ENCODE measurements around the gene TTC9B.

Gene TTC9B
- 0 to 0.12 (median 0.04) reads per million in 4 donors for total RNA-seq

- peak in 3 of 5 donors; percentile 17 to 43 (median 27) for DNase-seq
Measured at GRCh38 chr19:40217934-40218890, at the start of gene TTC9B. Gene TTC9B, minus strand, starts transcription at chr19:40218384. Its CDS starts 3 bp downstream, at chr19:40218381.

- DNase-seq, result no peak
Measured at GRCh38 chr19:40267601-40267997, 49.4 kb upstream of the TTC9B start.

- DNase-seq, result no peak
Measured at GRCh38 chr19:40266912-40267600, 48.9 kb upstream of the TTC9B start.

- DNase-seq, result no peak
Measured at GRCh38 chr19:40266119-40266518, 47.9 kb upstream of the TTC9B start.

- DNase-seq, result no peak
Measured at GRCh38 chr19:40265763-40266099, 47.5 kb upstream of the TTC9B start.

- DNase-seq, result no peak
Measured at GRCh38 chr19:40265055-40265762, 47.0 kb upstream of the TTC9B start.

GRCh38 chr19:40264314-40265054 is 46.3 kb upstream of the TTC9B start:
- no peak for DNase-seq

GRCh38 chr19:40263440-40264313 is 45.5 kb upstream of the TTC9B start:
- DNase-seq, result no peak

GRCh38 chr19:40262422-40262821 is 44.2 kb upstream of the TTC9B start:
- DNase-seq, result no peak

- DNase-seq, result no peak
Measured at GRCh38 chr19:40261631-40262030, 43.4 kb upstream of the TTC9B start.

GRCh38 chr19:40257096-40257517 is 38.9 kb upstream of the TTC9B start:
- DNase-seq, result no peak

- no peak for DNase-seq
Measured at GRCh38 chr19:40256512-40256911, 38.3 kb upstream of the TTC9B start.

GRCh38 chr19:40255619-40256166 is 37.5 kb upstream of the TTC9B start:
- no peak for DNase-seq

- DNase-seq, result no peak
Measured at GRCh38 chr19:40254714-40255418, 36.7 kb upstream of the TTC9B start.

- DNase-seq, result no peak
Measured at GRCh38 chr19:40253611-40254092, 35.5 kb upstream of the TTC9B start.

- DNase-seq, result no peak
Measured at GRCh38 chr19:40252395-40252794, 34.2 kb upstream of the TTC9B start.

GRCh38 chr19:40251991-40252390 is 33.8 kb upstream of the TTC9B start:
- no peak for DNase-seq

- DNase-seq, result no peak
Measured at GRCh38 chr19:40251244-40251643, 33.1 kb upstream of the TTC9B start.

- no peak for DNase-seq
Measured at GRCh38 chr19:40249781-40250180, 31.6 kb upstream of the TTC9B start.

GRCh38 chr19:40249201-40249600 is 31.0 kb upstream of the TTC9B start:
- DNase-seq, result no peak
